Transverse colon (tissue), 4 donors: Measurements from ENCODE around the gene APBA1. TPM values are rescaled to one million over a fixed set of nuclear protein-coding genes. Genes with fewer than 3 reads are reported as not detected.

Experiments used
- DNase-seq: peaks from one replicate; pipeline ENCODE4 v3.0.0-alpha.2; 2019
- H3K27ac ChIP-seq, 4 donors: fragments of 200-600 bp; sonication (generic); 2 replicates each; pipeline ENCODE4 v1.5.1; 2016 to 2018; ENCODE audit warnings: inconsistent platforms in 4 of 4
- H3K27me3 ChIP-seq: fragments of 200-600 bp; sonication (generic); 2 replicates; pipeline ENCODE4 v1.5.1; 2017; ENCODE audit warnings: inconsistent platforms
- H3K36me3 ChIP-seq, 4 donors: fragments of 200-600 bp; sonication (generic); 2 replicates each; pipeline ENCODE4 v1.5.1; 2017 to 2019; ENCODE audit warnings: inconsistent platforms in 4 of 4
- H3K4me1 ChIP-seq, 4 donors: fragments of 200-600 bp; sonication (generic); 2 replicates each; pipeline ENCODE4 v1.5.1; 2017 to 2020; ENCODE audit warnings: inconsistent platforms in 4 of 4
- H3K4me3 ChIP-seq, 4 donors: fragments of 200-600 bp; sonication (generic); 1 replicate in 1 of 4; 2 replicates in 3 of 4; pipeline versions ENCODE4 v1.5.1 to v1.6.1; 2017 to 2019; ENCODE audit warnings: inconsistent platforms in 4 of 4
- H3K9me3 ChIP-seq, 2 donors: fragments of 200-600 bp; sonication (generic); 2 replicates each; pipeline ENCODE4 v1.5.1; 2017 to 2019; ENCODE audit warnings: inconsistent platforms in 2 of 2
- CTCF ChIP-seq, 5 experiments: fragments of 200-600 bp in 3 of 5; fragments of 450-650 bp in 2 of 5; sonication (generic) in 3 of 5; IDR thresholded peaks; 1 replicate in 2 of 5; 2 replicates in 3 of 5; pipeline ENCODE4 v1.5.1; 2016 to 2017; ENCODE audit warnings: antibody characterized with exemption in 5 of 5, inconsistent platforms in 3 of 5, mild to moderate bottlenecking in 2 of 5, moderate library complexity in 1 of 5
- EP300 ChIP-seq: sonication (generic); formaldehyde crosslinking; IDR thresholded peaks from one replicate; pipeline ENCODE4 v1.6.1; 2017; ENCODE audit warnings: antibody characterized with exemption, low read depth
- POLR2A ChIP-seq: fragments of 450-650 bp; IDR thresholded peaks from one replicate; pipeline ENCODE4 v1.6.1; 2016; ENCODE audit warnings: antibody characterized with exemption, mild to moderate bottlenecking, moderate library complexity
- POLR2AphosphoS5 ChIP-seq, 3 donors: sonication (generic); formaldehyde crosslinking; IDR thresholded peaks; one replicate each; pipeline ENCODE4 v1.6.1; 2016; ENCODE audit warnings: antibody characterized with exemption in 3 of 3
- WGBS, 2 donors: methylation state at CpG; one replicate each; pipeline ENCODE4 v1.1.5; 2018; ENCODE audit warnings: low coverage in 1 of 2; 5-methylcytosine and 5-hydroxymethylcytosine counted together
- in situ Hi-C, 4 donors: fragments of 200-750 bp; cut with MboI; loops; one replicate each; pipeline versions ENCODE4 v1.15.0 to v1.15.1; 2017; ENCODE audit warnings: low sequenced_read_pairs in 3 of 4, low pct_ligation_motif_present in 1 of 4, low pct_unique_long_range_greater_than_20kb in 1 of 4
- intact Hi-C: fragments of 100-400 bp; cut with DNase I; formaldehyde crosslinking; loops from one replicate; pipeline ENCODE4 v1.15.1; 2023; ENCODE audit warnings: low total_unique reads
- total RNA-seq, 4 donors: library from RNA; depleted of rRNA; stranded (reverse); fragments of >200 nt; gene quantifications; one replicate each; pipeline ENCODE4 v1.1.0, GENCODE V29; 2016

APBA1 gene
- total RNA-seq, 4 donors from 2014 or later = 7.6 to 11.6 (median 10.2) TPM

GRCh38 chr9:69658987-69659675 lies 13.0 kb downstream of the APBA1 start:
- in situ Hi-C loops = loop anchor here in 2 of 4 donors (25.0 kb wide), 1 partner anchor 203 kb away; no protein-coding TSS in a partner anchor

DNA sequence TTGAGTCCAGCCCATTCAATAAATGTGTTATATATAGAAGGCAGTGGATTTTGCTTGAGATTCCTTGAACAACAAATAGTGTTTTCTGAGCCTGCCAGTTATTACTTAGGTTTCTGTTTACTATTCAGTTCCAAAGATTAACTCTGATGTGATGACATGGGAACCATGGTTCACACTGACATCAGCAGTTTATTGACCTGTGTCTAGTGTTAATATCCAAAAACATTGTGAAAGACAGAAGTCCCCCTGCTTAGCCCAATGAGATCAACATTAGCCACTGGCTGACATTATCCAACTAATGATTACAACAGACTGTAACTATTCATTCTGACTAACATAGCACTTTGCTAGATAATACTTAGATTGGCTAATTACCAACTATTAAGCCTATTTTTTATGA lies 14.9 kb downstream of the APBA1 start:
- no peaks in the 10 kb centered on the region for H3K4me1 ChIP-seq
- H3K27me3 ChIP-seq = no peaks in the 10 kb centered on the region
- TF ChIP-seq CTCF (IDR thresholded peaks at IDR 0.05) = no peak
- no peak for TF ChIP-seq EP300
- TF ChIP-seq POLR2AphosphoS5 (IDR thresholded peaks at IDR 0.05) = no peak
- no peak for TF ChIP-seq POLR2A
- intact Hi-C loops = no loop called here
- H3K9me3 ChIP-seq = no peaks in the 10 kb centered on the region
- no peak overlapping the region for H3K27ac ChIP-seq
- DNase-seq = no peak
- H3K36me3 ChIP-seq = no peaks in the 10 kb centered on the region
- in situ Hi-C loops = loop anchor here in 2 of 4 donors (25.0 kb wide), 1 partner anchor 205 kb away; no protein-coding TSS in a partner anchor
- no peak overlapping the region for H3K4me3 ChIP-seq

More at GRCh38 chr9:69658987-69659675, 13.0 kb downstream of the APBA1 start:
- TF ChIP-seq EP300 (no peak), CTCF (IDR thresholded peaks at IDR 0.05) (no peak), POLR2A (no peak), POLR2AphosphoS5 (IDR thresholded peaks at IDR 0.05) (no peak)
- WGBS, 2 donors = 58 to 61% methylated on average over 2 to 3 of the region's 3 CpGs
- Histone ChIP-seq H3K27ac (no peak overlapping the region), H3K27me3 (no peaks in the 10 kb centered on the region), H3K36me3 (no peaks in the 10 kb centered on the region), H3K4me1 (no peaks in the 10 kb centered on the region), H3K4me3 (no peak overlapping the region), H3K9me3 (no peaks in the 10 kb centered on the region)
- DNase-seq = no peak
- intact Hi-C loops = no loop called here

- H3K36me3 ChIP-seq = no peaks in the 10 kb centered on the region
- H3K27ac ChIP-seq = no peak overlapping the region
- 78 to 89% methylated on average over 2 of the region's 2 CpGs for WGBS, 2 donors
- H3K4me1 ChIP-seq = no peaks in the 10 kb centered on the region
- no peaks in the 10 kb centered on the region for H3K27me3 ChIP-seq
- intact Hi-C loops (no loop called here), in situ Hi-C loops (loop anchor here in 2 of 4 donors (25.0 kb wide), 1 partner anchor 207 kb away; no protein-coding TSS in a partner anchor)
- H3K9me3 ChIP-seq = no peaks in the 10 kb centered on the region
- TF ChIP-seq EP300 = no peak
- no peak for TF ChIP-seq POLR2AphosphoS5 (IDR thresholded peaks at IDR 0.05)
- no peak for TF ChIP-seq CTCF (IDR thresholded peaks at IDR 0.05)
- TF ChIP-seq POLR2A = no peak
- no peak overlapping the region for H3K4me3 ChIP-seq
- DNase-seq = no peak
These were observed 17.1 kb downstream of the APBA1 start for GRCh38 chr9:69655065-69655464.

DNA sequence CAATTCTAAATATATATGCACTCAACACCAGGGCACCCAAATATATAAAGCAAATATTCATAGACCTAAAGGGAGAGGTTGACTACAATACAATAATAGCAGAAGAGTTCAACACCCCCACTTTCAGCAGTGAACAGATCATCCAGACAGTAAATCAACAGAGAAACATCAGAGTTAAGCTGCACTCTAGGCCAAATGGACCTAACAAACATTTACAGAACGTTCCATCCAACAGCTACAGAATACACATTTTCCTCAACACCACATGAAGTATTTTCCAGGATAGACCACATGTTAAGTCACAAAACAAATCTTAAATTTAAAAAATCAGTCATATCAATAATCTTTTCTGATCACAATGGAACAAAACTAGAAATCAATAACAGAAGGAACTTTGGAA lies 18.9 kb downstream of the APBA1 start:
- no peaks in the 10 kb centered on the region for H3K27me3 ChIP-seq
- no peak for DNase-seq
- H3K4me3 ChIP-seq = no peak overlapping the region
- H3K9me3 ChIP-seq = no peaks in the 10 kb centered on the region
- in situ Hi-C loops (loop anchor here in 2 of 4 donors (25.0 kb wide), 1 partner anchor 209 kb away; no protein-coding TSS in a partner anchor), intact Hi-C loops (no loop called here)
- WGBS, 2 donors = 58 to 71% methylated on average over 1 of the region's 1 CpG
- H3K36me3 ChIP-seq = no peaks in the 10 kb centered on the region
- H3K27ac ChIP-seq = no peak overlapping the region
- TF ChIP-seq CTCF (IDR thresholded peaks at IDR 0.05) (no peak), EP300 (no peak), POLR2A (no peak), POLR2AphosphoS5 (IDR thresholded peaks at IDR 0.05) (no peak)
- no peaks in the 10 kb centered on the region for H3K4me1 ChIP-seq
